KBM-7 (cell line): Measurements from ENCODE around the gene TEAD4.

Experiments used
- DNase-seq: peaks from one replicate; pipeline ENCODE4 v3.0.0-alpha.2; 2015
- in situ Hi-C: fragments of 300-500 bp; cut with MboI; formaldehyde crosslinking; loops from 2 replicates; pipeline ENCODE4 v1.14.3; 2020; ENCODE audit warnings: low sequenced_read_pairs, low pct_unique_long_range_greater_than_20kb, mixed read lengths

The TEAD4 gene

DNA sequence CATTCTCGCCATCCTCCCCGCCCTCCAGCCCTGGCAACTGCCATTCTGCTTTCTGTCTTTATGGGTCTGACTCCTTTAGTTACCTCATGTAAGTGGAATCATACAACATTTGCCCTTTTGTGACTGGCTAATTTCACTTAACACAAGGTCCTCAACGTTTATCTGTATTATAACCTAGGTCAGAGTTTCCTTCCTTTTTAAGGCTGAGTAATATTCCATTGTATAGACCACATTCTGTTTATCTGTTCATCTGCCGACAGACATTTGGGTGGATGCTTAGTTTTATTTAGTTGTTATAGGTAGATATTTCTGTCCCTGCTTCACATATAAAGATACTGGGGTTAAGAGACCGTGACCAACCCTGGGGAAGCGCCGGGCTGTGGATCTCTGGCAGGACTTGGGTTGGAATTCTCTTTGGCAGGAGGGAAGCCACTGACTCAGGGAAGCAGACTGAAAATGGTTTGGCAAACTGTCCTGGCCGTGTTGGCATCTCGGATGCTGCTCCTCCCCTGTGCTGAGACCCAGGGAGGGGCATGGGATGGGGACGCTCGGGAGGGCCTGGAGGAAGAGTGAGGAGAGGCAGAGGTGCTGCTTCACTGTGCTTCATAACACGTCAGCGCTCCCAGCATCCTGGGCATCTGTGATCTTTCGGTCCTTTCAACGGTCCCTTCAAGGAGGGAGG, 38.9 kb downstream of the TEAD4 start:
- DNase-seq: no peak
- in situ Hi-C loops: no loop called here

DNA sequence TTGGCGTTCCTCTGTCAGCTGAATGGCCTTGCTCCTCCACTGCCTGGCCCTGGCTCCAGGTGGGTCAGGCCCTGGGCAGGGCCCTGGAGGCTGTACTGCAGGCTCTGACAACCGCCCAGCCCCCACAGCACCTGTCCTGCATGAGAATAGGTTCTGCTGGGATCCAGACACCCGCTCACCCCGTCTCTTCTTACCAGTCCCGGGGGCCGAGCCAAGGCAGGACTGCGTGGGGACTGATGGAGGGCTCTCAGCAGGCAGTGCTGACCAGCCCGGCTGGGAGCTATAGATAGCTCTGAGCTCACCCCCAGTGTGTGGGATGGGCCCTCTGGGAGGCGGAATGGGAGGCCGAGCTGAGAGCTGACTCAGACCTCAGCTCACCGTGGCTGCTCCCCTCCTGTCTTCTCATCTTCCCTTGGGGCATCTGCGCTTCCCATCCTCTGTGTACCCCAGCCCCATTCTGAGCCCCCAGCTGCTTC, 39.6 kb downstream of the TEAD4 start:
- no peak for DNase-seq
- in situ Hi-C loops: no loop called here

DNA sequence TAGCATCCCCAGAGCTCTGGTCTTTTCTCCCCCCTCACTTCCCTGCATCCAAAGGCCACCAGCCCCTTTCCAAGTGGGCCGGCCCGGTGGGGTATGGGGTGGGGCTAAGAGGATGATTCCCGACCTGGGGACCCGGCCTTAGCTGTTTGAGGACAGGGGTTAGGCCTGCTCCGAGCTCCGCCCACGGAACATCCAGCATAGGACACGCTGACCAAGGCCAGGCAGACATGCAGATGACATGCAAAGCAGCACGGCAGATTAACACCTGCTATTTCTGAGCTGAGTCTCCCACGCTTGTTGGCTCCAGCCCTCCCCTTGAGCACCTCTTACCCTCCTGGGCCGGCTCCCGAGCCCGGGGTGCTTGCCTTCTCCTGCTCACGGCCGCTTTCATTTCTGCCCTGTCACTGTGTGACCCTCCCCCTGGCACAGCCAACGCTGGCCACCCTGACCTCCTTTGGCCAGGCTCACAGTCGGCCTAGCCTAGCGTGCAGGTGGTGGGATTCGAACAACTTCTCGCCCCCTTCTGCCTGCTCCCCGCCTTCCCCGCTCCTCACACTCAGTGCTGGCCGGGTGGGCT, 40.2 kb downstream of the TEAD4 start:
- DNase-seq: no peak
- in situ Hi-C loops: no loop called here

DNA sequence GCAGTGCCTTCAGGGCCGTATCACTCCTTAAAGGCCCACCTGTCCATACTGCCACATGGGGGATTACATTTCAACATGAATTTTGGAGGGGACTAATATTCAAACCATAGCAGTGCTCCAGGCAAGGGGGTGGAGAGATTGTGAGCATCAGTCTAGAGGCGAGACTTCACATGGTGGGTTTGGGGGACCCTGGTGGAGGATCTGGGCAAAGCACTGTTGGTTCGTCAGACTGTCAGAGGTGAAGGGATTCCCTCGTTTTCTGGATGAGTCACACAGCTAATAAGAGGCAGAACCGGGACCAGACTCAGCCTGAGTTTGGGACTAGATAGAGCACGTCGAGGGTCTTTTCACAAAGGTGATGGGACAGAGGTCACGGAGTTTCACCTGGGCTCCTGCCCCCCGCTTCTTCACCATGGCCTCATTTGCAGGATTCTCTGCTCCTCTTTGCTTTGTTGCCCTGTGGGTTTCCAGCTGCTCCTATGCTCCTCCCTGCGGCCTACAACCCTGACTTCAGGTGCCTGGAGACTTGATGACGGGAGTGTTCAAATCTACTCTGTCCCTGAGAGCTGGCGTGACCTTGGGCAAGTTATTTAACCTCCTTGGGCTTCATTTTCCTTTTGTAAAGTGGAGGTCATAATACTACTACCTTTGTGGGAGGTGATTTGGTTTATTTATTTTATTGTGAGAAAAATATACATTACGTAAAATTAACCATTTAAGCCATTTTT, 41.5 kb downstream of the TEAD4 start:
- in situ Hi-C loops: no loop called here
- no peak for DNase-seq

DNA sequence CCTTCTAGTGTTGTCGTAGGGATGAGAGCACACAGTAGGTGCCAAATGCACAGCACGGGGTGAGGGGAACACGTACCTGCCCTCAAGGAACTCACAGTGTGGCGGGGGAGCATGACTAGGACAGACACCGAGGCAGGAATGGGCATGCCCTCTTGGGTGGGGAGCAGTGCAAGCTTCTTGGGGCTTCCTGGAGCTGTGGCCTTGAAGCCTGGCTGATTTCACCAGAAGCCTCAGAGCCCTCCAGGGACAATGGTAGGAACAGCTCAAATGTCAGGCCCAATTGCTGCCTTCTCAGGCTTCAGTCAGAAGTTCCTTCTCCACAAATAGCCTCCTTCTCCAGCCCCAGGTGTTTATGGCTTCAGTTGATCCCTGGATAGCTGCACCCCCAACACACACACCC, 43.4 kb downstream of the TEAD4 start:
- in situ Hi-C loops: no loop called here

DNA sequence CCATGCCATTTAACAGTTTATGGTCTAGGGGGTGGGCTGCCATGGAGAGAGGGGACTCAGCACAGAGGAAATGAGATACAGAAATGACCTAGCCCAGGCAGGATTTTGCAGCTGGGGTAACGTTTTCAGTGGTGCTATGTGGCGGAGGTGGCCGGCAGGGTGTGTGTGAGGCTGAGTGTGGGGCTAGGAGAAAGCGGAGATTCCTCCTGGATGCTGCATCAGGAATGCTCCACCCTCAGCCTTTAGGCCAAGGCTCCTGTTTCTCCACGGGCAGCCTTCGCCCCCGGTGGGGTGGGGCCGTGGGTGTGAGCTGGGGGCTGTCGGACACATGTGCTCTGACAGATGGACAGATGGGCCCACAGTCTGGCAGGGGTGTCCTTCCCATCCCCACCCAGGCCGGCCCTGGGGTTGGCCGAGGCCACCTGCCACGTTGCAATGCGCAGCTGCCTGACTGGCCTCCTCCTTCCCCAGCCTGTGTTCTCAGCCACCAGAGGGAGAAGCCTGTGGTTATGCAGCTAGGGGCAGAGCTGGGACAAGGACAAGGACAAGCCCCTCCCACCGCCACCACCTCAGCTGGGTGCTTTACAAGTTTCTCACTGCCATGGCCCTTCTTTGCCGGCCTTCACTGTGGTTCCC, 44.3 kb downstream of the TEAD4 start:
- DNase-seq: no peak
- in situ Hi-C loops: no loop called here

More for the DNA sequence above, 43.4 kb downstream of the TEAD4 start:
- no peak for DNase-seq

DNA sequence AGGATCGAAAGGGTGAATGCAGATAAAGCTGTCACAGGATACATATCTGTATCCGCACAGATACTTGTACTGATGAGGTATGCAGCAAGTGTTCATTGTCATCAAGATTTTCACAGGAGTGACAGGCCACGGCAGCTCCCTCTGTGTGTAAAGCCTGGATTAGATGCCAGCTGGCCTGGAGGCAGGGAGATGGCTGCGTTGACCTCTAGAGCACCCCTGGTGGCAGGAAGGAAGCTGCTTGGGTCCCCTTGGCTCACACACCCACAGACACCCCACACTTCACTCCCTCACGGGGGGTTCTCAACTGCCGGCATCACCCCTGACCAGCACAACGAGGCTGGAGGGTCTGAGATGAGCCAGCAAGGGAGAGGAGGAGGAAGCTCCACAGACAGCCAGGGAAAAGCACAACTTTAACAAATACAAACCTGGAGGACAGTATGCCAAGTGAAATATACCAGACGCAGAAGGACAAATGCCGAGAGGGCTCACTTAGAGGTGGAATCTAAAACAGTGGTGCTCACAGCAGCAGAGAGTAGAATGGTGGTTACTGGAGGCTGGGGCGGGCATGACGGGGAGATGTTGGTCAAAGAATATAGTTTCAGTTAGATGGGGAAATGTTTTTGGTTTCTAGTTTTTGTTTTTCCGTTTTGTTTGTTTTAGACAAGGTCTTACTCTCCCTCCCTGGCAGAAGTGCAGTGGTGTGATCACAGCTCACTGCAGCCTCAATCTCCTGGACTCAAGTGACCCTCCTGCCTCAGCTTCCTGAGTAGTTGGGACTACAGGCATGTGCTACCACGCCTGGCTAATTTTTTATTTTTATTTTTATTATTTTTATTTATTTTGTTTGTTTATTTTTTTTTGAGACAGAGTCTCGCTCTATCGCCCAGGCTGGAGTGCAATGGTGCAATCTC, 45.7 kb downstream of the TEAD4 start:
- no peak for DNase-seq
- in situ Hi-C loops: no loop called here

DNA sequence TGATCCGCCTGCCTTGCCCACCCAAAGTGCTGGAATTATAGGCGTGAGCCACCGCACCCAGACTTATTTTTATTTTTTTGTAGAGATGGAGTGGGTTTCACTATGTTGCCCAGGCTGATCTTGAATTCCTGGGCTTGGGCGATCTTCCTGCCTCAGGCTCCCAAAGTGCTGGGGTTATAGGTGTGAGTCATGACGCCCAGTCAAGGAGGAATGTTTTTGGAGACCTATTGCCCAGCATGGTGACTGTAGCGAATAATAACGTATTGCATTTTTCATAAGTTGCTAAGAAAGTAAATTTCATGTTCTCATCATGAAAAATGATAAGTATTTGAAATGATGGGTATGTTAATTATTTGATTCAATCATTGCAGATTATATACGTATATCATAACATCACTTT, 46.5 kb downstream of the TEAD4 start:
- in situ Hi-C loops: no loop called here

DNA sequence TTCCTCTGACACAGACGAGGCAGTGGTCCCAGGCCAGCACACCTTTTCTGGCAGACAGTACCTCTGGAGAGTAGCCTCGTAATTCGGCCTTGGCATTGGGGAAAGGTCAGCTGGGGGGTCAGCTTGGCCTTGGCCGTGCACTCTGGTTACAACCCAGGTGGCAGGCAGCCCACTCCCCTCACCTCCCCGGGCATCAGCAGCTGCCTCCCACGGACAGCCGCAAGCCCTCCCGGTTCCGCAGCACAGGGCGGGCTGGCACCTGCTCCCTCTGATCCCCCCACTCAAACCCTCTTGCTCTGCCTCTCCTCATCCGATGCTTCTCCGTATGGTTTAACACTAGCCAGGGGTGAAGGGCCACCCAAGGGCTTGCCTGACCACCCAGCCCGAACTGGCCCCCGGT, 50.6 kb downstream of the TEAD4 start:
- no peak for DNase-seq
- in situ Hi-C loops: no loop called here

More for the DNA sequence above, 46.5 kb downstream of the TEAD4 start:
- no peak for DNase-seq

DNA sequence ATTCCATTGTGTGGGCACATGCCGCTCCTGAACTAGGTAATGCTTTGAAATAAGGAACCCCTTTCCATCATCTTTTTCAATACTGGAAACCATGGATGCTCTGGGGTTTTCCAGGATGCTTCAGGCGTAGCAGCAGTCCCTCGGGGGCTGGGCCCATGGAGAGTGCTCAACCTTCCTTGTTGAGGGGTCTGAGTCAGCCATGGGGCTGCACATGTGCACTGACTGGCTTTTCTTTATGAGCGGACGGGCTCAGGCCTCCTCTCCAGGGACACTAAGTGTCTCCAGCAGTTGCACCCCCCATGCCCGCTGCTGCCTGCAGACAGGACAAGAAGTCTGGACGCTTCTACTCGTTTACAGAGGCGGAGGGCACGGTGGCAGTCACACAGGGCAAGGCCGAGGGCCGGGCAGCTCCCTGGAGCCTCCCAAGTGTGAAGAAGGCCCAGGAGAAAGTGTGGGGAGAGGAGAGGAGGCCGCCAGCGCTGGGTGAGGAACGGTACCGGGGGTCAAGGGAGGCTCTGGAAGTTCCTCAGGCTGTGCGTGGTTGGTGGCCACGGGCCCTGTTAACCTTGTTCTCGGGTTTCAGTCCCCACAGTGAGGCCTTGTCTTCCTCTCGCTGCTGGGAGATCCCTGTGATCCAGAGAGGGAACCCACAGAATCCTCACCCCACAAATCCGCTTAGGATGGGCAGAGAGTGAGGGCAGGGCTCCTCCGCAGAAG, 51.2 kb downstream of the TEAD4 start:
- DNase-seq: no peak
- in situ Hi-C loops: no loop called here

DNA sequence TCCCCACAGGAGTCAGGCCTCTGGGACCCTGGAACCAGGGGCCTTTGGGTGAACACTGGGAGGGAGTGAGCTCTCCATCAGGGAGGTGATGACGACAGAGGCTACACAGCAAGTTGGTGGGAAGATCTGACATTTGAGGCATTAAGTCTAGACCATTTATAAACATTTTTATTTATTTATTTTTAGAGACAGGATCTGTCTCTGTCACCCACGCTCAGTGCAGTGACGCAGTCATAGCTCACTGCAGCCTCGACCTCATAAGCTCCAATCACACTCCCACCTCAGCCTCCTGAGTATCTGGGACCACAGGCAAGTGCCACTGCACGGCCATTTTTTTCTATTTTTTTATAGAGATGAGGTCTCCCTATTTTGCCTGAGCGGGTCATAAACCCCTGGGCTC, 53.6 kb downstream of the TEAD4 start:
- in situ Hi-C loops: no loop called here
- no peak for DNase-seq

DNA sequence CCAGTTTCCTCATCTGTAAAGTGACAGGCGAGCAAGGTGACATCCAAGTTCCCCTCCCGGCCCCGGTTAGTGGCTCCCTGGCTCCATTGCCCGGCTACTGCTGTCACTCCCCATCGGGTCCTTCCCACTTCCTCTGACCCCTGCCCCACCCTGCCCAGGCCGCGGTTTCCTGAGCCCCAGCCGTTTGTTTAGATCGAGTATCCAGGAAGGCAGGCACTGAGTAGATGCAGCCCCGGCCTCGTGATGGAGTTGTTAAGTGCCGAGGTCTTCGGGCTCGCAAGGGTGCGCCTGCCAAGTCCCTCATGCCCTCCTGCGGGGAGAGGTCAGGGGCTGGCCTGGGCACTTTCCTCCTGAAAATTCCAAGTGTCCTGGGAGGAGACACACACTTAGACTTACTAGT, 55.4 kb downstream of the TEAD4 start:
- no peak for DNase-seq
- in situ Hi-C loops: no loop called here

DNA sequence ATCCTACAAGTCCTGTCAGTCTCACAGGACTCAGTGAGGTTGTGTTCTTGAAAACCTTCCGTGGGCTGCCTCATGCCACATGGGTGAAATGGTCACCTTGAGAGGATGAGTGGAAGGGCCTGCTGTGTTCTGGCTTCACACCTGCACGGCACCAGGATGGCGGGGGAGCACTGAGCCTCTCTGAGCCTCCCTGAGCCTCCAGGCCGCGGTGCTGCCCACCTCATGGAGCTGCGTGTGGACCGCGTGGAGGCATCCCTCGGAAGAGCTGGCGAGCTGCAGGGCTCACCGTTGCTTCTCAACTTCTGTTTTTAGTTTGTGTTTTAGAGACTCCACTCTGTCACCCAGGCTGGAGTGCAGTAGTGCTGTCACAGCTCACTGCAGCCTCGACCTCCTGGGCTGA, 56.2 kb downstream of the TEAD4 start:
- no peak for DNase-seq
- in situ Hi-C loops: no loop called here

DNA sequence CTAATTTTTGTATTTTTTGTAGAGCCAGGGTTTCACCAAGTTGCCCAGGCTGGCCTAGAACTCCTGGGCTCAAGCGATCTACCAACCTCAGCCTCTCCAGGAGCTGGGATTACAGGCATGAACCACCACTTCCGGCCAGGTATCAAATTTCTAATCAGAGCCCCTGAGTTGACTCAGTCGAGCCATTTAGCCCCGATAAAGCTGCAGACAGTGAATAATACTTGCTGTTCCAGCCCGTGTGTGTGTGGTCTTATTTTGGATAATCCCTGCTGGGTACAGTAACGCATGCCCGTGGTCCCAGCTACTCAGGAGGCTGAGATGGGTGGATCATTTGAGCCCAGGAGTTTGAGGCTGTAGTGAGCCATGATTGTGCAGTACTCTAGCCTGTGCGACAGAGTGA, 57.0 kb downstream of the TEAD4 start:
- DNase-seq: no peak
- in situ Hi-C loops: no loop called here

DNA sequence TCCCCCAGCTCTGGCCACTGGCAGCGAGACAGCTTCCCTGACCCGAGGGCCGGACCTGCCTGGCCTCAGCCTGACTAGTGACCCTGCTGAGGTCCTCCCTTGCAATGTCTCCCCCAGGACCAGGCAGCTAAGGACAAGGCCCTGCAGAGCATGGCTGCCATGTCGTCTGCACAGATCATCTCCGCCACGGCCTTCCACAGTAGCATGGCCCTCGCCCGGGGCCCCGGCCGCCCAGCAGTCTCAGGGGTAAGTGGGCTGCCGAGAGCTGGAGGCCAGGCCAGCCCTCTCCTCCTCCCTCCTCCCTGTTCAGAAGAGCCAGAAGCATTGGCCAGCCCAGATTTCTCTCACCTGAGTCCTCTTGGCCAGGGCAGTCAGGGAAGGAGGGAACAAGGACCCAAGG, 58.1 kb downstream of the TEAD4 start:
- no peak for DNase-seq
- in situ Hi-C loops: no loop called here

DNA sequence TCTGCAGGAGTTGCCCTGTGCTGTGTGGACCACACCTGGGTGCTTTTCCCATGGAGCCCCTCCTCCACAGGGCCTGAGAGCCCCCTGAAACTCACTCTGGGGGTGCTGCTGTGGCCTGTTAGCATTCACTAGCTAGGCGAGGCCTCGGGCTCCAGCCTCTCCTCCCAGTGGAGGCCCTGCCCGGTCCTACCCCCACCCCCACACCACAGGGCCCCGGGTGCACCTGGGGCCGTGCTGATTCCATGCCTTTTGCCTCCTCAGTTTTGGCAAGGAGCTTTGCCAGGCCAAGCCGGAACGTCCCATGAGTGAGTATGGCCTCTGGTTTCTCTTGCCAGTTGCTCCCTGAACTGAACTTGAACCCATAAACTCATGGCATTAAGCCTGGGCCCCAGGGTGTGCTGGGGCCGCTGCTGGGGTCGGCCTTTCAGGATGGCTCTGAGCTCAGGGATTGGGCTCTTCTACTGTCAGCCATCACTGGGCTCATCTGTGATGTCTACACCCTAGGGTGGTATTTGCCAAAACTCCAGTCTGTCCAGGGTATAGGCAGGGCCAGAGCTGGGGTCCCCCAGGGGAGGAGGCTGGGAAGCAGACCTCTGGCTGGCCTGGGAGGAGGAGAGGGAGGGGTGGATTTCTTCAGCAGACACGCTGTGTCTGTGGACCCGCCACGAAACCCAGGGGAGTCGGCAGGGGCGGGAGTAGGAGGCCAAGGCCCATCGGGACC, 59.2 kb downstream of the TEAD4 start:
- in situ Hi-C loops: no loop called here
- no peak for DNase-seq

DNA sequence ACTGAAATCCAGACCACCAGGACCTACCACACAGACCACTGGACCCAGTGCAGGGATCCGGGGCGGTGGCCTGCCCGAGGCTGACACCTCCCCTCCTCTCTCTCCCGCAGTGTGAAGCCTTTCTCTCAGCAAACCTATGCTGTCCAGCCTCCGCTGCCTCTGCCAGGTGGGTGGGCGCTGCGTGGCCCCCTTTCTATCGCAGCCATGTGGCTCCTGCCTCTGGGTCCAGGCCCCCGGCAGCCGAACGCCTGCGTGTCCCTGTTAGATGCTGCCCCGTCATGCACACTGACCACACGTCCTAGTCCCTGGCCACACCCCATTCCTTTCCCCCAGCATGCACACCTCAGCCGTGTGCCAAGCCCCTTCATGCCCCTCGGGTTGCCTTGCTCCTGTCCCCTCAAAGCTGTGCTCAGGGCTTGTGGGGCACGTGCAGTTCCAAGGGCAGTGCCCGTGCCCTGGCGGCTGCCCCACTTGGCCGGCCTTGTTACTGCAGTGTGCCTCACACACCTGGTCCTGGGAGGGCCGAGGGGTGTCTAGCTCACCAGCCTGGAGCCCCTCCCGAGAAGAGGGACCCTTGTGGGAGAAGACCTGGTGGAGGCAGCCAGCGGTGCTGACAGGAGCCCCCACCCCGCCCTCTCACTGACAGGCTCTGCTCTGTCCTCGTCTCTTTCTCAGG, 59.9 kb downstream of the TEAD4 start:
- no peak for DNase-seq
- in situ Hi-C loops: no loop called here
